Activated T-cell treated with anti-CD3 and anti-CD28 coated beads, Interleukin-2, amount 50 U/mL, for 1 hour (primary cell): ENCODE results near the gene LYRM4.

Source experiments
- DNase-seq: peaks from one replicate; pipeline ENCODE4 v3.0.0-alpha.2; 2020

The LYRM4 gene

DNA sequence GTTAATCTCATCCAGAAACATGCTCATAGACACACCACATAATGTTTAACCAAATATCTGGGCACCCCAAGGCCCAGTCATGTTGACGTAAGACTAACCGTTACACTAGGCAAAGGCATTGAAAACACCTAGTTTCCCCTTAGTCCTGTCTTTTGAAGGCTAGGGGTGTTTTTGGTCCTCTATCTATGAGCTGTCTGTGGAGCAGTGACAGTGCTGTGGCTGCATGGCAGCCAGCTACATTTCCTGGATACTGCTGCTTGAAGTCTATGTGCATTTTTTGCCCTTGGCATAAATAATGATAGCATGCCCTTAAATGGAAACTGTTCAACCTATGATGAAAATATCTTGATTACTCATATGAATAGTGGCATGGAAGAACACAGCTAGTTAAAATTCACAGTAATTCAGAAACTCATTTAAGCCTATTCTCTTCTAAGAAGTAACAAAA, 19.2 kb upstream of the LYRM4 start:
- no peak for DNase-seq

GRCh38 chr6:5278565-5279120, 17.9 kb upstream of the LYRM4 start:
- DNase-seq, result no peak

GRCh38 chr6:5278047-5278446, 17.3 kb upstream of the LYRM4 start:
- DNase-seq, result no peak

GRCh38 chr6:5277589-5277988, 16.8 kb upstream of the LYRM4 start:
- DNase-seq, result no peak

DNA sequence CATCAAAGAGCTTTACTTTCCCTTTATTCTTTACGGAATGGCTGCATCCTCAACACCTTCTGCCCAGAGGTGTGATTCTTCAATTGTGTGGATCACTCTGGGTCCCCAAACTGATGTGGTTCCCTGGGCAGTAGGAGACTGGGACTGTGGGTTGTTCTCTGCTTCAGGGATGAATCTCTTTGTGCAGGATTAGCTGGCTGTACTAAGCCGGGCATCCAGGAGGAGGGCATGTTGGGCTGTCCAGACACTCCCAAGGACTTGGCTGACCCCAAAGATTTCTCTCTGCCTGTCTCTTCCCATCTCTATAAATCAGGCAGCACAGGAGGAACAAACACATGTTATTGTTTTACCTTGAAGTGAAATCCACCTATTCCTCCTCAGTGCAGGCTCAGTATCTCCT, 15.8 kb upstream of the LYRM4 start:
- DNase-seq, result no peak

DNA sequence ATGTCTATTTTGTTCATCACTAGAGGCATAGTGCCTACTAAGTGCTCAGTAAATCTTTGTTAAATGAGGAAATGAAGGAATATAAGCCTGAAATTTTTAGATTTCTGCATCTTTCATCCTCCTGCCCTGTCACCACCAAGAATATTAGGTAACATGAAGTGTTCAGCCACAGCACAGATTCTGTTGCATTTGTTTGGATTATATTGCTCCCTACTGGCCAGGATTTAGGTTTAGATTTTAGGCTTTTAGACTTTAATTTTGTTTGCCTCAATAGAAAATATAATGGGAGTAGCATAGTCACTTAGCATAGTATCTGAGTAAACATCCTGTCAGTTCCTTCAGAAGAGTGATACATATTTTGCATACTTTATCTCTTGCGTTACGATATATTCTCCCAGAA, 14.7 kb upstream of the LYRM4 start:
- no peak for DNase-seq

GRCh38 chr6:5274231-5274630, 13.5 kb upstream of the LYRM4 start:
- no peak for DNase-seq

DNA sequence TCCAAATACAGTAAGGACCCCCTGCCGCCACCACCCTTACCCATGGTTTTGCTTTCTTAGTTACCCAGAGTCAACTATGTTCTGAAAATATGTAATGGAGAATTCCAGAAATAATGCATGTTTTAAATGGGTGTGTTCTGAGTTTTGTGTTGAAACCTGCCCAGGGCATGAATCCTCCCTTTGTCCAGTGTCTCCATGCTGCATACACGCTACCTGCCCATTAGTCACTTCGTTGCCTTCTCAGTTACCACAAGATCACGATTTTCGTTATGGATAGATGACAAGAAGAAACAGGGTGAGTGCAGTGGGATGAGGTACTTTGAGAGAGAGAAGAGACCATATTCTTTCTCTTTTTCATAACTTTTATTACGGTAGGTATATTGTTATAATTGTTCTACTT, 11.2 kb upstream of the LYRM4 start:
- DNase-seq, result no peak

- no peak for DNase-seq
These were observed 9.4 kb upstream of the LYRM4 start for GRCh38 chr6:5270093-5270680.

GRCh38 chr6:5266423-5266822, 5.7 kb upstream of the LYRM4 start:
- no peak for DNase-seq

DNA sequence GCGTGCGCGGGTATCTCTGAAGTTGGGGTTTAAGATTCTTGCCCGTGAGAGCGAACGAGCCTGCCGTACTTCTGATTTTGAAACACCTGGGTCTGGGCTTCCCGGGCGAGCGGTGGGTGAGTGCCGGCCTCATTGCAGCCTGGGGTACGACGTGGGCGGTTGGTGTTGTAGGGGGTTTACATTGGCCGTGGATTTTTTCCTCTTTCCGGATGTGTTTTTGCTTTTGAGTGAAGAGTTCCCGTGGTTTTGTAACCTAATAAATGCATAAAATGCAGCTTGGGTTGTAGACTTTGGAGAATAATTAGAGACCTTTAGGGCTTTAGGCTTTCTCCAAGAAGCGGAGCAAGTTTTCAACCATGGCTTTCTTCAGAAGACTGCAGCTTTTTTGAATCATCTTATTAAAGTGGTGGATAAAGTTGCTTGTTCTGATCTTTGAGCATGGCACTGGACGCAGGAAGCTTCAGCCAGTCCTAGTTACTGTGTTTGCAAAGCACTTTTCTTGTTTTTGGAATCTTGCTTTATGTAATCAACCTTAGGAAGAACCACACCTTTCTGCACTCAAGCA, 877 bp upstream of the LYRM4 start:
- no peak for DNase-seq

- no peak for DNase-seq
These were observed 584 bp downstream of the LYRM4 start for GRCh38 chr6:5260111-5260620.

DNA sequence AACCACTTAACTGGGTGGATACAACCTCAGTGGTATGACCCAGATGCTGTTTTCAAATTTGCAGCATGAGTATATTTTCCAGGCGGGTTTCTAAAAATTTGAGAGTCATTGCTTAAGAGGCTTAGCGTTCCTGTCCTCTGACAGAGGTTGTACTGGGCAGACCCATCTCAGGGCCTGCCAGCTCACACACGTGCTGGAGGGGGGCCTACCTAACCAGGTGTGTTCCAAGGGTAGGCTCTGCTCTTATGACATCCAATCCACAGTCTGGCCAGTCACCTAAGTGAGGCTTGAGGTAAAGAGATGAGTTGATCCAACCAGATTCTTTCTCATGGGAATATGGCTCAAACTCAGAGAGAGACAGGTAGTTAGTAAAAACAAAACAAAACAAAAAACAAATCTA, 1.3 kb downstream of the LYRM4 start:
- DNase-seq, result no peak

GRCh38 chr6:5257400-5257799, 3.4 kb downstream of the LYRM4 start:
- DNase-seq, result no peak

- DNase-seq, result no peak
These were observed 3.8 kb downstream of the LYRM4 start for GRCh38 chr6:5256952-5257351.

DNA sequence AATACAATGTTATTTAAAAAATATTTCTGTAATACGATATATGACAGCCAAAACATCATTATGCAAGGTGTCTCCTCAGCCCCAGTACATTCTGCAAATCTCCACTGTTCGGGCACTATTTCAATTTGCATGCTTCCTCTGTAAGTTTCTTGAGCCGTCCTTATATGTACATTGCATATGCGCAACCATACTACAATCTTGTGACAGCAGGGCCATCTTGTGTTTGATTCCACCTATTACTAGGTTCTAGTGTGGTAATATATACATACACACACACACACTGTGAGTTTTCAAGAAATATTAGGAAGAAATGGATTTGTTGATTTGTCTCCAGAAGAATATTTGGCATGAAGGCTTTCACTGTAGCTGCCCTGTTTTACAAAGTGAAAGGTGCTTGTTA, 9.8 kb downstream of the LYRM4 start:
- DNase-seq, result no peak

DNA sequence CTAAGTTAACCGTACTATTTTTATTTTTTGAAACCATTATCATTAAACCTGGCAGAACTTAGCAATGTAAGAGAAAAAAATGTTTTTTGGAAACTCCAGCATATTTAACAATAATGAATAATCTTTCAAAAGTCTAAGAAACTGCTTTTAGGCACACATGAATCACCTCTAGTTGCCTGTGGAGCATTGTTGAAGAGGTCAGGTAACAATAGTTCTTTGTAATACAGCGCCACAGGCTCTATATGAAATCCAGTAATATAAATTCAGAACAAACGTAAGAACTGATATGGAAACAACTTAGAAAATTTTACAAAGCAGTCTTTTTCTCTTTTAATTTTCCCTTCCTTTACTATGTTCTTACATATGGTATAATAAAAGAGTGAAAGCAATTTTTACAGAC, 10.3 kb downstream of the LYRM4 start:
- DNase-seq, result no peak

- no peak for DNase-seq
These were observed 11.2 kb downstream of the LYRM4 start for GRCh38 chr6:5249451-5250122.

DNA sequence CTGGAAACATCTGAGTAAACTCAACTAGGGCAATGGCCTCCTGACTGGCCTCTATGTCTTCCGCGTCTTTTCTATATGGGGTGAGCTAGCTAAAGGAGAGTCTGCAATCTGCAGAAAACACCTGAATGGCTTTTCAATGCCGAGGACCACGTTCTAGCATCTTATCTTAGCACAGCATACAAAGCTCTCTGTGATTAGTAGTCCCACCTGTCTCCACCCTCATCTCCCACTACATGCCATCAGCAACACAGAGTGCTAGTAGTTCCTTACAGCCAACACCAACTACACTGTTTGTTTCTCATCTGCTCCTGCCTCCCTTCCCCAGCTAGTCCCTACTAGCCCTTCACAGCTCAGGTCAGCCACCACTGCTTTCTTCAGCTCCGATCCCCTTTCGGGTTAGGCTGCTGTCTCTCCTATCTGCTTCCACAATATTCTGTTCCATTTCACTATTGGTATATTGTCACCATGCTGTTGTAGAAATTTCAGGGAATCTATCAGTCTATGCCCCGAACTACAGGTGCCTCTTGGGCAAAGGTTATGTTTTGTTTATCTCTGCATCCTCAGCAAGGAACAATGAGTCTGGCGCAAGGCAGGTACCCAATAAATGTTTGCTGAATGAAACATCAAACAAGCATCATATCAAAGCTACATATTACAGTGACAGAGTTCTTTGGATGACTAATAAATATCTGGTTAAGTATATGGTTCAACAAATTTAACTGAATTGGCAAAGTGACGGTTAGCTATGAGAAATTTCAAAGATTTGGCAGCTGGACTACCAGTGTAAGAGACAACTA, 12.2 kb downstream of the LYRM4 start:
- no peak for DNase-seq

GRCh38 chr6:5247201-5247600, 13.5 kb downstream of the LYRM4 start:
- DNase-seq, result no peak

DNA sequence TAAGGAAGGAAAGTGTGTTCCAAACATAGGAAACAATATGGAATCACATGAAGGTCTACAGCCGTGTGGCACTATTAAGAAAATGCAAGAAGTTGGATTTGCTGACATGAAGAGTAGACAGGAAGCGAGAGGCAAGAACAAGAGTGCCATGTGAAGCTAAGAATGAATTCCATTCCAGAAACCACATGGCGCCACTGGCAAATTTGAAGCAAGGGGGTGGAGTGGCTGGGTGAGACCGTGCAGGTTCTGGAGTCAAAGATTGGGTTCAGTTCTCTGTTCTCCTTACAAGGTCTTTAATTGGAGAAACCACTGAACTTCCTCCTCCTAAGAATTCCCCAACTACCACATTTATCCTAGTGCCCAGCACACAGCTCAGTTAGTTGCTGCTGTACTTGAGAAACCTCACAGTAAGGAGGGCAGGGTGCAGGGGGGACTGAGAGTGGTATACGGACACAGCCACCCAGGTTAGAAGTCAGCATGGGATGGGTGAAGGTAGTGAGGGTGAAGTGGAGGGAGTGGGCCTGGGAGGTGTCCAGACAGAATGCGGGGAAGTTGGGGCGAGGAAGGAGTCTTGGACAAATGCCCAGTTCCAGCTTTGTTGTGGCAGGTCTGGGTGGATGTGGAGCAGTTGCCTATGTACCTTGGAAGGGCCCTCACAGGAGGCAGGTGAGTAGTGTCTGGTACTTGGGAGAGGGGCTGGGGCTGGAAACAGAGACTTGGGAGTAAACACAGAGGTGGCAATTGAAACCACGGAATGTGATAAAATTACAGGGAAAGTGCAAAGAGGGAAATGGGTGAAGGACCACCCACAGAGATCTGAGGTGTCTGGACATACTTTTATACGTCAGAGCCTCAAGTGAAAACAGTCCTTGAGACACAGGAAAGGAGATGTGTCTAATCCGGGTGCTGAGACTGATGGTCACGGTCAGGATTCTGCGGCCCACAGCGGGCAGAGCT, 14.3 kb downstream of the LYRM4 start:
- no peak for DNase-seq

DNA sequence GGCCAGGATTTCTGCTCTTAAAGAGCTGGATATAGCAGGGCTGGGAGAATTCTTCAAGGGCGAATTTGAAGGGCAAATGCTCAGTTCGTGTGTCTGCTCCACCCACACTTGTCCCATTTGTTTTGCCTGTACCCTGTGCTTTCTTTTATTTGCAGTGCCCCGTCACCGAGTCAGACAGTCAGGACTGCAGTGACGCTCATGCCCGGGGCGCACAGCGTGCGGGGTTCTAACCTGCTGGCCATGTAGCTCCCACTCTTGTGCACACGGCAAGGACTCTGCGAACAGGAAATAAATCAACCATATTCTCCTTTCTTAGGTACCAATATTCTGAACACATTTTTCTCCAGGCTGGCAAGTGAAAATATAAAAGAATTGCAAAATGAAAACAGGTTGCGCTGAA, 17.7 kb downstream of the LYRM4 start:
- no peak for DNase-seq
